OCI-LY7 (cell line): Measurements from ENCODE around the gene RBM47. TPM values are rescaled to one million over a fixed set of nuclear protein-coding genes. Genes with fewer than 3 reads are reported as not detected.
"Not testable (repeated sequence)": the region's sequence is repeated elsewhere in the genome, so short reads cannot be mapped to it uniquely, and the experiment has no call there.

Source experiments
- BruUV-seq: library from RNA; stranded (reverse); fragments of 400-500 nt; replicated peaks from 2 replicates; lab custom pipeline; 2021; lab: Mats Ljungman, UMichigan
- CTCF ChIA-PET: fragments of 300-600 bp; sonication (Branson Sonifier 250); formaldehyde crosslinking; loops from one replicate; lab custom pipeline; 2022; ENCODE audit warnings: antibody characterized with exemption; ENCODE audit not compliant: unreplicated experiment; lab: Charles Lee
- POLR2A ChIA-PET: fragments of 300-600 bp; sonication (Branson Sonifier 250); formaldehyde crosslinking; loops from one replicate; lab custom pipeline; 2022; ENCODE audit warnings: antibody characterized with exemption; lab: Charles Lee
- DNase-seq: peaks from one replicate; pipeline ENCODE4 v3.0.0-alpha.2; 2015; ENCODE audit warnings: low spot score
- H2AFZ ChIP-seq: fragments of 200-600 bp; sonication (generic), shearing (Covaris generic); 2 replicates; pipeline ENCODE4 v1.6.1; 2014; ENCODE audit warnings: mild to moderate bottlenecking, antibody characterized with exemption, low read length, moderate library complexity
- H3K27ac ChIP-seq: fragments of 200-600 bp; sonication (generic); 2 replicates; pipeline ENCODE4 v1.5.1; 2014; ENCODE audit warnings: mixed run types, low read depth, mild to moderate bottlenecking, moderate library complexity, low read length, inconsistent platforms; ENCODE audit not compliant: poor library complexity, severe bottlenecking
- H3K36me3 ChIP-seq: fragments of 200-600 bp; sonication (generic); 2 replicates; pipeline ENCODE4 v1.6.1; 2014; ENCODE audit warnings: mild to moderate bottlenecking, antibody characterized with exemption, low read length, moderate library complexity, mixed read lengths; ENCODE audit not compliant: insufficient read depth
- H3K4me1 ChIP-seq: fragments of 200-600 bp; sonication (generic); 2 replicates; pipeline ENCODE4 v1.5.1; 2014; ENCODE audit warnings: mild to moderate bottlenecking, low read length; ENCODE audit not compliant: insufficient read depth, poor library complexity, severe bottlenecking
- H3K4me2 ChIP-seq: fragments of 200-600 bp; sonication (generic); 2 replicates; pipeline ENCODE4 v1.6.1; 2014; ENCODE audit warnings: mild to moderate bottlenecking, low read length
- H3K4me3 ChIP-seq: fragments of 200-600 bp; sonication (generic); 2 replicates; pipeline ENCODE4 v1.5.1; 2014; ENCODE audit warnings: mild to moderate bottlenecking, low read depth, low read length; ENCODE audit not compliant: poor library complexity, severe bottlenecking
- H3K79me2 ChIP-seq: fragments of 200-600 bp; sonication (generic); 2 replicates; pipeline ENCODE4 v1.6.1; 2016; ENCODE audit warnings: low read depth, mild to moderate bottlenecking, low read length, moderate library complexity, mixed read lengths; ENCODE audit not compliant: insufficient read depth
- H3K9me2 ChIP-seq: fragments of 200-600 bp; sonication (generic); 2 replicates; pipeline ENCODE4 v1.6.1; 2016; ENCODE audit warnings: mild to moderate bottlenecking, low read length, mixed read lengths; ENCODE audit not compliant: insufficient read depth
- H3K9me3 ChIP-seq: fragments of 200-600 bp; sonication (generic); 2 replicates; pipeline ENCODE4 v1.6.1; 2014; ENCODE audit warnings: mild to moderate bottlenecking, mixed run types, low read length, mixed read lengths
- H4K20me1 ChIP-seq: fragments of 200-600 bp; sonication (generic); 2 replicates; pipeline ENCODE4 v1.6.1; 2014; ENCODE audit warnings: mild to moderate bottlenecking, antibody characterized with exemption, low read length, moderate library complexity, mixed read lengths; ENCODE audit not compliant: insufficient read depth
- CTCF ChIP-seq: fragments of 200-600 bp; sonication (generic); conservative IDR thresholded peaks from 2 replicates; pipeline ENCODE4 v1.5.1; 2014; ENCODE audit warnings: mild to moderate bottlenecking, antibody characterized with exemption, low read length, moderate library complexity, mixed read lengths
- EZH2phosphoT487 ChIP-seq: fragments of 200-600 bp; sonication (generic); IDR thresholded peaks from 2 replicates; pipeline ENCODE4 v1.6.1; 2018; ENCODE audit warnings: low read depth, borderline replicate concordance, mild to moderate bottlenecking, mixed run types, antibody characterized with exemption, low read length, moderate library complexity, mixed read lengths
- intact Hi-C: fragments of 100-400 bp; cut with micrococcal nuclease; formaldehyde crosslinking; loops from one replicate; pipeline ENCODE4 v1.10.0; 2022; ENCODE audit not compliant: unreplicated experiment
- total RNA-seq, 2 experiments: library from RNA; depleted of rRNA in 1 of 2; stranded (reverse); fragments of >200 nt in 1 of 2; shearing (Covaris generic) in 1 of 2; gene quantifications; 2 replicates each; pipeline ENCODE4 v1.2.3, GENCODE V29; 2014 to 2022

Gene RBM47
- total RNA-seq, 2 experiments from 2014 or later, result 5.3 to 14.2 TPM

GRCh38 chr4:40520533-40520932, 109.1 kb downstream of the RBM47 start:
- peaks cover 41% of the 10 kb centered on the region for H3K4me1 ChIP-seq
- no peak for DNase-seq
- no peak for TF ChIP-seq CTCF
- ChIA-PET POLR2A (interaction anchor here (0.6 to 2.0 kb wide), 2 partner anchors 12 to 440 kb away, joined by 4 to 5 read pairs; no protein-coding TSS in a partner anchor), CTCF (no interaction called here)
- no peaks in the 10 kb centered on the region for H3K36me3 ChIP-seq
- no TSS peak for BruUV-seq
- no peaks in the 10 kb centered on the region for H3K9me3 ChIP-seq
- H3K4me3 ChIP-seq, result no peak overlapping the region
- no peaks in the 10 kb centered on the region for H3K79me2 ChIP-seq
- no peaks in the 10 kb centered on the region for H4K20me1 ChIP-seq
- H3K9me2 ChIP-seq, result no peaks in the 10 kb centered on the region
- no peak overlapping the region for H2AFZ ChIP-seq
- H3K4me2 ChIP-seq, result no peak overlapping the region
- intact Hi-C loops, result no loop called here
- no peak overlapping the region for H3K27ac ChIP-seq

GRCh38 chr4:40517081-40517480, 112.6 kb downstream of the RBM47 start:
- H3K4me1 ChIP-seq, result peaks cover 56% of the 10 kb centered on the region
- peak overlapping the region; percentile 3; the same call in 1 of the 2 replicates for H2AFZ ChIP-seq
- H3K9me3 ChIP-seq, H3K4me3 ChIP-seq, H3K9me2 ChIP-seq, DNase-seq, H3K36me3 ChIP-seq, BruUV-seq, H4K20me1 ChIP-seq, CTCF ChIA-PET: not testable (repeated sequence)
- H3K4me2 ChIP-seq, result peak overlapping the region; percentile 93
- H3K27ac ChIP-seq, result peak overlapping the region; percentile 89
- intact Hi-C loops, result loop anchor here (10.0 kb wide), 2 partner anchors 322 to 462 kb away; partner anchors contain the start of genes N4BP2 and RHOH
- POLR2A ChIA-PET, result interaction anchor here (0.7 kb wide), 1 partner anchor 655 kb away, joined by 5 read pairs; no protein-coding TSS in a partner anchor
- H3K79me2 ChIP-seq, result peaks cover 14% of the 10 kb centered on the region; the same call in 1 of the 2 replicates

- peak overlapping the region; percentile 89 for H3K27ac ChIP-seq
- TF ChIP-seq EZH2phosphoT487, result no peak
- TF ChIP-seq CTCF, result no peak
- peaks cover 56% of the 10 kb centered on the region for H3K4me1 ChIP-seq
- peaks cover 14% of the 10 kb centered on the region; the same call in 1 of the 2 replicates for H3K79me2 ChIP-seq
- H2AFZ ChIP-seq, result peak overlapping the region; percentile 1; the same call in 1 of the 2 replicates
- POLR2A ChIA-PET, result interaction anchor here (0.9 kb wide), 1 partner anchor 10 kb away, joined by 3 read pairs; no protein-coding TSS in a partner anchor
- BruUV-seq, result no TSS peak
- no peaks in the 10 kb centered on the region for H4K20me1 ChIP-seq
- intact Hi-C loops, result loop anchor here (10.0 kb wide), 2 partner anchors 322 to 462 kb away; partner anchors contain the start of genes N4BP2 and RHOH
- no peaks in the 10 kb centered on the region for H3K9me3 ChIP-seq
- H3K9me2 ChIP-seq, result no peaks in the 10 kb centered on the region
- CTCF ChIA-PET, result interaction anchor here (0.9 kb wide), 1 partner anchor 8 kb away, joined by 3 read pairs; no protein-coding TSS in a partner anchor
- DNase-seq, result peak; percentile 36
- no peaks in the 10 kb centered on the region for H3K36me3 ChIP-seq
- H3K4me2 ChIP-seq, result peak overlapping the region; percentile 93
- peak overlapping the region; percentile 70 for H3K4me3 ChIP-seq
Observed at GRCh38 chr4:40516651-40517050, 113.0 kb downstream of the RBM47 start.
